WTC11 (cell line): ENCODE results near the gene SLC27A2.

Source experiments
- ATF2 ChIP-seq: sonication (generic); formaldehyde crosslinking; IDR thresholded peaks from 2 replicates; pipeline ENCODE4 v1.8.1; 2022; ENCODE audit warnings: low read depth, missing genetic modification reagents, borderline replicate concordance
- CTCF ChIP-seq: fragments of 200-600 bp; IDR thresholded peaks from 2 replicates; pipeline ENCODE4 v1.8.0; 2022; ENCODE audit warnings: antibody characterized with exemption
- ELF4 ChIP-seq: sonication (generic); formaldehyde crosslinking; IDR thresholded peaks from 2 replicates; pipeline ENCODE4 v1.8.1; 2022; ENCODE audit warnings: low read depth, mild to moderate bottlenecking, moderate library complexity, missing genetic modification reagents
- HMGXB4 ChIP-seq: sonication (generic); formaldehyde crosslinking; IDR thresholded peaks from 2 replicates; pipeline ENCODE4 v1.8.1; 2023; ENCODE audit warnings: mild to moderate bottlenecking, moderate library complexity, missing genetic modification reagents
- IRF2 ChIP-seq: sonication (generic); formaldehyde crosslinking; IDR thresholded peaks from 2 replicates; pipeline ENCODE4 v1.8.0; 2022; ENCODE audit warnings: low read depth, missing genetic modification reagents, borderline replicate concordance
- MYBL2 ChIP-seq: sonication (generic); formaldehyde crosslinking; IDR thresholded peaks from 2 replicates; pipeline ENCODE4 v1.8.1; 2023; ENCODE audit warnings: mild to moderate bottlenecking, moderate library complexity, missing genetic modification reagents
- OVOL2 ChIP-seq: fragments of 250-450 bp; sonication (Bioruptor Pico); IDR thresholded peaks from 2 replicates; pipeline ENCODE4 v1.9.0; 2021; ENCODE audit warnings: mild to moderate bottlenecking, borderline replicate concordance
- PREB ChIP-seq: sonication (generic); formaldehyde crosslinking; IDR thresholded peaks from 2 replicates; pipeline ENCODE4 v1.8.1; 2022; ENCODE audit warnings: mild to moderate bottlenecking, missing genetic modification reagents, moderate library complexity, borderline replicate concordance
- SOX15 ChIP-seq: fragments of 250-450 bp; sonication (Bioruptor Pico); IDR thresholded peaks from 2 replicates; pipeline ENCODE4 v1.9.0; 2021; ENCODE audit warnings: mild to moderate bottlenecking
- TEAD4 ChIP-seq: sonication (generic); formaldehyde crosslinking; IDR thresholded peaks from 2 replicates; pipeline ENCODE4 v1.8.0; 2022; ENCODE audit warnings: mild to moderate bottlenecking, missing genetic modification reagents
- USF2 ChIP-seq: sonication (generic); formaldehyde crosslinking; IDR thresholded peaks from 2 replicates; pipeline ENCODE4 v1.8.1; 2023; ENCODE audit warnings: mild to moderate bottlenecking, missing genetic modification reagents, moderate library complexity
- ZNF232 ChIP-seq: sonication (generic); formaldehyde crosslinking; IDR thresholded peaks from 2 replicates; pipeline ENCODE4 v1.8.0; 2022; ENCODE audit warnings: mild to moderate bottlenecking, missing genetic modification reagents

- TF ChIP-seq CTCF = no peak
- TF ChIP-seq MYBL2 (CRISPR knock-in tag) = no peak
- TF ChIP-seq ZNF232 (CRISPR knock-in tag) = no peak
- no peak for TF ChIP-seq HMGXB4 (CRISPR knock-in tag)
- no peak for TF ChIP-seq ELF4 (CRISPR knock-in tag)
- no peak for TF ChIP-seq USF2
- TF ChIP-seq SOX15 (CRISPR knock-in tag) = no peak
- TF ChIP-seq OVOL2 = no peak
- TF ChIP-seq ATF2 (CRISPR knock-in tag) = no peak
- no peak for TF ChIP-seq PREB (CRISPR knock-in tag)
- TF ChIP-seq TEAD4 = no peak
- TF ChIP-seq IRF2 (CRISPR knock-in tag) = no peak
Observed at GRCh38 chr15:50275908-50276307, 93.9 kb downstream of the SLC27A2 start.
